RWPE1 (cell line): ENCODE results near the gene RFC2.
A peak's percentile ranks its signal among the peaks of the same experiment; 100 is the strongest.

Source experiments
- CTCF ChIA-PET: fragments of 350-600 bp; sonication (Branson Sonifier 250); formaldehyde crosslinking; extraction: SDS; loops from one replicate; lab custom pipeline; 2021; lab: Yijun Ruan, JAX
- POLR2A ChIA-PET: fragments of 400-600 bp; formaldehyde crosslinking; extraction: SDS; loops from one replicate; lab custom pipeline; 2020; ENCODE audit warnings: antibody characterized with exemption; ENCODE audit not compliant: low non-redundant PET; lab: Yijun Ruan, JAX
- DNase-seq: peaks from one replicate; pipeline ENCODE4 v3.0.0; 2012; ENCODE audit warnings: low spot score
- H3K27ac ChIP-seq: fragments of 450-650 bp; 2 replicates; pipeline ENCODE4 v1.5.1; 2017
- CTCF ChIP-seq: fragments of 450-650 bp; conservative IDR thresholded peaks from 2 replicates; pipeline ENCODE4 v1.5.1; 2017; ENCODE audit warnings: low read depth, mild to moderate bottlenecking

The RFC2 gene

GRCh38 chr7:74289659-74290552 is 35.7 kb upstream of the RFC2 start:
- TF ChIP-seq CTCF: no peak
- peak; percentile 47 for DNase-seq
- H3K27ac ChIP-seq: peak overlapping the region; percentile 70
- ChIA-PET CTCF (interaction anchor here (0.6 to 1.6 kb wide), 4 partner anchors 14 to 111 kb away, joined by 3 to 8 read pairs (median 3); no protein-coding TSS in a partner anchor), POLR2A (no interaction called here)

DNA sequence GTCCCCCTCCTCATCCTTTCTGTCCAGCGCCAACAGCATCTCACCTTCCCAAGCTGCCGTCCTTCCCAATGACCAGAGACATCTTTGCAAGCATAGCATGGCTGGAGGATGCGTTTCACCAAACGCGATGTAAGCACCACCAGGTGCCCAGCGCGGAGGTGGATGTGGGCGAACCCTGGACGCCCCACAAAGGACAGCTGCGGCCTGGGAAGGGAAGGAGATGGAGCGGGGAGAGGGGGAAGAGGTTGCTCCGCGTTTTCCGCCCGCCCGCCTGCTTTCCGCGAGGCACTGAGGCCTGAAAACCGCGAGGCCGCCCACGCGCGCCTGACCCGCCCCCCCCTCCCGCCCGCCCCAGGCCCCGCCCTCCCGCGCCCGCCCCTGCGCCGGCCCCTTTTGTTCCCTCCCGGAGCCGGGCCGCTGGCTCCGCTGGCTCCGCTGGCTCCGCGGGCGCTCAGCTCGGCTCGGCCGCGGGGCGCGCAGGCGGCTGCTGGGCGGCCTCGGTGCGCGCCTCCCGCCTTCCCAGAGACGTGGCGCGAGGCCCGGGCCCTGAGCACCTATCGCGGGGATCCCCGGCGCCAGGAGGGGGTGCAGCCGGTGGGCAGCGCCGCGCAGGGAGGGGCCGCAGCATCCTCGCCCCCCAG is 34.9 kb upstream of the RFC2 start, which contains the start of gene CLIP2:
Gene CLIP2 (plus strand): TSS at position 390 of the 641 bp plus-strand sequence. CDS start 28,140 bp downstream, outside the sequence.
- ChIA-PET CTCF (interaction anchor here (0.6 to 2.0 kb wide), 5 partner anchors 13 to 221 kb away, joined by 3 to 9 read pairs (median 4); no protein-coding TSS in a partner anchor), POLR2A (no interaction called here)
- peak; percentile 89 for DNase-seq
- no peak for TF ChIP-seq CTCF
- H3K27ac ChIP-seq: peak within 1 kb of the TSS; percentile 70

- DNase-seq: no peak
- POLR2A ChIA-PET: no interaction called here
- CTCF ChIA-PET: interaction anchor here (0.7 to 2.0 kb wide), 3 partner anchors 12 to 220 kb away, joined by 3 to 9 read pairs (median 3); no protein-coding TSS in a partner anchor
- no peak for TF ChIP-seq CTCF
- peak overlapping the region; percentile 70 for H3K27ac ChIP-seq
Observed at GRCh38 chr7:74288034-74288881, 34.1 kb upstream of the RFC2 start.

GRCh38 chr7:74287303-74288033 is 33.3 kb upstream of the RFC2 start:
- ChIA-PET CTCF (interaction anchor here (0.6 to 2.0 kb wide), 2 partner anchors 75 to 114 kb away, joined by 3 to 9 read pairs; no protein-coding TSS in a partner anchor), POLR2A (no interaction called here)
- no peak for DNase-seq
- TF ChIP-seq CTCF: no peak
- no peak overlapping the region for H3K27ac ChIP-seq

DNA sequence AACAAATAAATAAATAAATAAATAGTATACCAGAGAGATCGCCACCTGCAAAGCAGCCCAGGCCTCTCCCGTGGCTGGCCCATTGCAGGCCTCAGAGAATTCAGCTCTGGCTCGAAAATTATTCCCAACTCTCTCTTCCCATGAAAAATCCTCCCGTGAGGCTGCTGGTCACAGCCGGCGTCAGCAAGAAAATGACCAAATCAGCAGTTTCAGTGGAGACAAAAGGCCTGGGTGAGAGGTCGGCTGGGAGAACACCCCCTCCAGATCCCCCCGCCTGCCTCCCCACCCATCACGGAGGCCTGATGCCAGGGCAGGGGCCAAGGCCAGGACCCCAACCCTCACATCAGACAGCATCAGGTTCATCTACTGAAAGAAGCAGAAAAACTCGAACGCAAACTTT is 31.9 kb upstream of the RFC2 start:
- no peak for TF ChIP-seq CTCF
- no peak for DNase-seq
- ChIA-PET CTCF (interaction anchor here (0.6 kb wide), 1 partner anchor 49 kb away, joined by 3 read pairs; no protein-coding TSS in a partner anchor), POLR2A (no interaction called here)
- no peak overlapping the region for H3K27ac ChIP-seq
